Activated naive CD8-positive, alpha-beta T cell treated with anti-CD3 and anti-CD28 coated beads, Interleukin-2, amount 10 ng/mL, durations not matched to agents 7 days and 5 days (primary cell): ENCODE results near the gene PNCK. TPM values are rescaled to one million over a fixed set of nuclear protein-coding genes. Genes with fewer than 3 reads are reported as not detected.
"Not testable (repeated sequence)": the region's sequence is repeated elsewhere in the genome, so short reads cannot be mapped to it uniquely, and the experiment has no call there.

Experiments
- ATAC-seq: fragments of 150-1000 bp; cut with Tn5 transposase; one replicate; pipeline ENCODE4 v1.10.0; 2021; ENCODE audit warnings: low read depth, moderate library complexity
- POLR2A ChIA-PET: fragments of 350-600 bp; sonication (Branson Sonifier 250); formaldehyde crosslinking; loops from one replicate; lab custom pipeline; 2021; ENCODE audit warnings: antibody characterized with exemption; lab: Charles Lee
- DNase-seq: peaks from one replicate; pipeline ENCODE4 v3.0.0; 2021
- H3K27ac Mint-ChIP-seq: one replicate; pipeline ENCODE4 v1.8.0; 2022; ENCODE audit warnings: mild to moderate bottlenecking, mixed read lengths
- H3K27me3 Mint-ChIP-seq: one replicate; pipeline ENCODE4 v1.8.0; 2022; ENCODE audit warnings: mild to moderate bottlenecking, moderate library complexity, mixed read lengths
- H3K36me3 Mint-ChIP-seq: one replicate; pipeline ENCODE4 v1.8.0; 2021; ENCODE audit warnings: mild to moderate bottlenecking, mixed read lengths
- H3K4me1 Mint-ChIP-seq: one replicate; pipeline ENCODE4 v1.8.0; 2021; ENCODE audit warnings: mixed read lengths
- H3K4me3 Mint-ChIP-seq: one replicate; pipeline ENCODE4 v1.8.0; 2022; ENCODE audit warnings: mild to moderate bottlenecking, moderate library complexity, mixed read lengths
- H3K9me3 Mint-ChIP-seq: one replicate; pipeline ENCODE4 v1.8.0; 2021; ENCODE audit warnings: mixed read lengths
- total RNA-seq, 2 experiments: library from RNA; stranded (reverse); gene quantifications; one replicate each; pipeline ENCODE4 v1.2.3, GENCODE V29; 2021

Gene PNCK
- total RNA-seq, 2 experiments from 2014 or later = 0.79 to 1.1 TPM

DNA sequence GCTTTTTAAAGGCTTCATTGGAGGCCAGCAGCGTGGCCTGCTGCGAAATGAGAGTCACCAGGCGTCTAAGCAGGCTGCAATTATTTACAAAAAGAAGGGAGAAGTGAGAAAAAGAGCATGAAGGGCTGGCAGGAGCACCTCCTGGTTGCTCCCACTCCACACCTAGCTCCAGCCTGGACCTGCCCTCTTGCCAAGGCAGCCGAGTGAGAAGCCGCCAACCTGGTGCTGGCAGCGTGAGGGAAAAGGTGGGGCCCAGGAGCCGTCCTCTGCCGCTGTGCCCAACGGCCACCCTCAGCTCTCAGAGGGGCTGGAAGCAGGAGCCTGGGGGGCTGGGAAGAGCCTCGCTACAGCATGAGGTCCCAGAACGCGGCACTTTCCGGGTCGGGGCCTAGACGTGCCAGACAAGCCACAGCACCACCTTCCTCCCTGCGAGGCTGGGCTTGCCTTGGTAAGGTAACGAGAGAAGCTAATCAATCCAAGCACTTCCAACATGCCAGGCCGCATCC, 30.5 kb upstream of the PNCK start:
- DNase-seq = no peak
- Mint-ChIP-seq H3K4me3 (no peak overlapping the region), H3K27ac (no peak overlapping the region), H3K4me1 (no peaks in the 10 kb centered on the region), H3K36me3 (no peaks in the 10 kb centered on the region), H3K27me3 (no peaks in the 10 kb centered on the region), H3K9me3 (no peaks in the 10 kb centered on the region)
- ATAC-seq = no peak
- POLR2A ChIA-PET = no interaction called here

DNA sequence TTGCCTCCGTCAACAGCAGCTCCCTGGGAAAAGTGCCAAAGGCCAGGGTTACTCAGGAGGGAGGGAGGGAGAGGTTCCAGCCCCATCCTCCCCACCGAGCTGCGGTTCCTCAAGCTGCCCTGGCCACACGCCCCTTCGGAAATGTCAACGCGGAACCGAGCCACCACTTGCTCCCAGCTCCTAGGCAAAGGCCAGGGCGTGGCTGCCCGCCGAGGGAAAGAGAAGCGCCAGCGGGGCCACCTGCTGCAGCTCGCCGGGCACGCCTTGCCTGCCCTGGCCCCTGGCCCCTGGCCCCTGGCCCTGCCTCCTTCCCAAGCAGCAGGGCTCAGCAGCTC, 29.4 kb upstream of the PNCK start:
- Mint-ChIP-seq H3K4me3 (no peak overlapping the region), H3K27ac (no peak overlapping the region), H3K36me3 (no peaks in the 10 kb centered on the region), H3K4me1 (no peaks in the 10 kb centered on the region), H3K27me3 (no peaks in the 10 kb centered on the region), H3K9me3 (no peaks in the 10 kb centered on the region)
- POLR2A ChIA-PET = no interaction called here
- ATAC-seq (no peak), DNase-seq (no peak)

DNA sequence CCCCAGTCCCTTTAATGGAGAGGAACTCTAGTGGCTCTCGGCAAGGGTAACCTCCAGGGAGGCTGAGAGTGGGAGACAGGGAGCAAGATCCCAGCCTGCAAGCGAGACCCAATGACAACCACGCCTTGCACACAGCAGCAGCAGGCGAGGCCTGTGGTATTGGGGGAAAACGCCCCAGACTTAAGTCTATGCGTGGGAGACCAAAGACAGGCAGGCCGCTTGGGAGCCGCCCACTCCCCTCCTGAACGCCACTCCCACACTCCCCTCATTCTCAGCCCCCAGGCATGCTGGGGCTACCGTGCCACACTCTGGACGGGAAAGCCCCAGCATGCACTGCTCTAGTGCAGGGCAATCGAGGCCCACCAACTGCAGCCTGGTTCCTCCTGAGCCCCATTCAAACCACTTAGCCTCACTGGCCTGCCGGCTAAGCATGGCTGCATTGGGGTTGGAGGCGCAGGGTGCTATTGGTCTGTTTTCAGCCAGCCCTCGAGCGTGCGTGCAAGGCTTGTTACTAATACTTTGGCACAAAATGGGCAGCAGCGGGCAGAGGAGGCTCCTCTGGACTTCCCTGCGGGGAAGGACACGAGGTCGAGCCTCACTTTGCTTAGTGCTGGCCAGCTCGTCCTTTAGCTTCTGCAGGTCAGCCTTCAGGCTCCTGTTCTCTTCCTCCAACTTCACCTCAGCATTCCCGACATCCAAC, 28.9 kb upstream of the PNCK start:
- no peaks in the 10 kb centered on the region for H3K9me3 Mint-ChIP-seq
- no peaks in the 10 kb centered on the region for H3K36me3 Mint-ChIP-seq
- no peak overlapping the region for H3K4me3 Mint-ChIP-seq
- no peaks in the 10 kb centered on the region for H3K27me3 Mint-ChIP-seq
- POLR2A ChIA-PET = no interaction called here
- H3K4me1 Mint-ChIP-seq = no peaks in the 10 kb centered on the region
- DNase-seq (no peak), ATAC-seq (no peak)
- no peak overlapping the region for H3K27ac Mint-ChIP-seq

DNA sequence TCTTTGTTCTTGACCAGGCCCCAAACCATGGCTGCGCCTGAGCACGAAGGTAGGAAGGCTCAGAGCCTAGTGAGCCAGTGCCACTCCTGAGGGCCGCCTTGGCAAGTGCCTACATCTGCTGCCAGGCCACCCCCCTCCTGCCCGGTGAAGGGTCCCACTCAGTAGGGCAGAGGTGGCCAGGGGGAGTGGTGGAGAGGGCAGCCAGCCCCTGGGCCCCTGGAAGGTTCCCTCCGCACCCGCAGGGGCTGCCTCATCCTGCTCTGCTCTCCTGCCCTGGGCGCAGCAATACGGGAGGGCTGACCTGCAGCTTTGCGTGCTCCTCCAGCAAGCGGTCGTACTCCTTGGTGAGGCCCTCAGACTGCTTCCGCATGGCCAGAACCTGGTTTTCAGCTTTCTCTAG, 28.1 kb upstream of the PNCK start:
- peaks cover 1% of the 10 kb centered on the region for H3K36me3 Mint-ChIP-seq
- ATAC-seq = no peak
- no peak overlapping the region for H3K27ac Mint-ChIP-seq
- no peak overlapping the region for H3K4me3 Mint-ChIP-seq
- no peaks in the 10 kb centered on the region for H3K27me3 Mint-ChIP-seq
- POLR2A ChIA-PET = no interaction called here
- no peaks in the 10 kb centered on the region for H3K4me1 Mint-ChIP-seq
- H3K9me3 Mint-ChIP-seq = no peaks in the 10 kb centered on the region
- no peak for DNase-seq

DNA sequence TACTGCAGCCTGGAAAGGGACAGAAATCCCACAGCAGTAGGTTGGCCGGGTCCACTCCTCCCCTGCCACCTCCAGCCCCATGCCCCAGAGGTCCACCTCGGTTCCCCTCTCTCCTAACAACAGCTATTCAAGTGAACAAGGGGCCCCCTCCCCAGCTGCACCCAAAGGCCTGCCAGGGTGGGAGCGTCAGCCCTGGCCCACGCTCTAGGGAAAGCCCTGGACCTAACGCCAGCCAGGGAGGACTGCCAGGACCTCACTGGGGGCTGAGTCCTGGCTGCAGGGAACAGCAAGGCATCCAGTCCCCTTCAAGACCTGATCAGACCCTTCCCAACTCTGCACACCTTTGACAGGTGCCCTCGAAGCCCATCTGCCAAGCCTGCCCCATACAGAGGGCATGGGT, 27.4 kb upstream of the PNCK start:
- H3K4me1 Mint-ChIP-seq = no peaks in the 10 kb centered on the region
- H3K27me3 Mint-ChIP-seq = no peaks in the 10 kb centered on the region
- H3K9me3 Mint-ChIP-seq = no peaks in the 10 kb centered on the region
- H3K4me3 Mint-ChIP-seq = no peak overlapping the region
- no peak for DNase-seq
- H3K36me3 Mint-ChIP-seq = peaks cover 1% of the 10 kb centered on the region
- no peak for ATAC-seq
- no peak overlapping the region for H3K27ac Mint-ChIP-seq
- POLR2A ChIA-PET = no interaction called here

DNA sequence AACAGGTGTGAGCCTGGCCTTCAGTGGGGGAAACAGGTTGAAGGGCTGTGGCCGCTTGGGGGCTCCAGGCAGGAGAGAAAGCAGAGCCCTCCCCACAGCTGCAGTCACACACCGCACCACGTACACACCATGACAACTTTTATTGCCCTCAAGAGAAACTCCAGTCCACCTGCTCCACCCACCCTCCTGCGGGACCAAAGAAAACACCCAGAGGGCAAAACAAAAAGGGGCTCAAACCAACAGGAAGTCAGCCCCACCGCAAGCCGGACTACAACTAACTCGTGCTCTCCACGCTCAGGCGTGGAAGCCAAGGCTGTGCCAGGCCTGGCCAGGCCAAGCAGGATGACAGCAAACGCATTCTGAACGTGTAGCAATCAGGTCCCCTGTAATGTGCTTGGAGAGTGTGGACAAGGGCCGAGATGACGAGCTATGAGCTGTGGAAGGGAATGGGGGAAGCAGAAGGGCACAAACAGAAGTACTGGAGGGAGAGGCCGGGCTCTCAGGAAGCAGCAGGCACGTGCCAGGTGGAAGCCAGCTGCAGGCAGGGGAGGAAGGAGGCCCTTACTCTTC, 26.8 kb upstream of the PNCK start:
- no peaks in the 10 kb centered on the region for H3K9me3 Mint-ChIP-seq
- no peak overlapping the region for H3K27ac Mint-ChIP-seq
- ATAC-seq (no peak), DNase-seq (no peak)
- H3K4me3 Mint-ChIP-seq = no peak overlapping the region
- no peaks in the 10 kb centered on the region for H3K4me1 Mint-ChIP-seq
- no peaks in the 10 kb centered on the region for H3K27me3 Mint-ChIP-seq
- peaks cover 1% of the 10 kb centered on the region for H3K36me3 Mint-ChIP-seq
- POLR2A ChIA-PET = no interaction called here

DNA sequence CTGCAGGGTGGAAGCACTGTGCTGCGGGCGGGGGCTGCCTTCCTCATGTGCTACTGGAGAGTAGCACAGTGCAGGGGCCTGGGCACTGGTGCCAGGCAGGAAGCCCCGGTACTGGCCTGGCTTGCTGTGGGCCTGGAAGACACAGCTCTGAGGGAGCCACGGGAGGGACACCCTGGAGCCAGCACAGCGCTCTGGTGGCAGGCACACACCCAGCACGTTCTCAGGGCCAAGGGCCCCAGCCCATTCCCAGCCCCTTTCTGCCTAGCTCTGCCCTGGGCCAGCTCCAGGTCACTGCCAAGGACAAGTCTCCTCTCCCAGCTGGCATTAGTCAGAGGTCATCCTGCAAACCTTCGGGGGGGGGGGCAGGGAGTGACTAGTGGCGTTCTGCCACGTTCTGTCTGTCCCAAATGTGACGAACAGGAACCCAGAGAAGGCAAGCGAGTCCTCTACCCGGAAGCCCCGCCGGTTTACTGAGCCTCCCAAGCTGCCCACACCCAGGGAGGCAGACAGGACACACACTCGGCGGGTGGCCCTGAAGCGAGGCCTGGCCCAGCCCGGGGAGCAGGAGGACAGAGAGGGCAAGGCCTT, 26.3 kb upstream of the PNCK start:
- not testable (repeated sequence) for H3K27ac Mint-ChIP-seq

DNA sequence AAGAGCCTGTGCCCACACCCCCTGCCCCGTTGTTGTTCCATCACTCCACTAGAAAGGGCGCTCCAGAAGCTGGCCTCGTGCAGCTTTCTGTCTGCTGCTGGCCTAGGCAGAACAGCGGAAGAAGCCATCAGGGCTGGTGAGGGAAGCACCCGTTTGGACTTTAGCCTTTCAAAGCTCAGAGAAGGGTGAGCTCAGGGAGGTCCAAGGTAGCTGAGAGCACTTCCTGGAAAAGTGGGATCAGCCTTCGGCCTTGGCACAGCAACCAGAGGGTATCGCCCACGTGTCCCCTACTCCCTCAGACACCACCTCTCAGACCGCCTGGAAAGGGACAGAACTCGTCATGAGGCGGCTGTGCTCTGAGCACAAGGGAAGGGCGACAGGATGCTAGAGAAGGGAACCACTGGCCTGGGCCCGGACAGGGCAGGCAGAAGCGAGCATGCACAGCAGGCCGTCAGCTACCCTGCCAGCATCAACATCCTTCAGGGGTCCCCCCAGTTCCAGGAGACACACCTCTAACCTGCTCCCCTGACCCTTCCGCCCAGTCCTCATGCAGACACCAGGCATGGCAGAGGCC, 25.7 kb upstream of the PNCK start:
- DNase-seq, H3K9me3 Mint-ChIP-seq, H3K27me3 Mint-ChIP-seq, H3K4me1 Mint-ChIP-seq, H3K27ac Mint-ChIP-seq, ATAC-seq, H3K4me3 Mint-ChIP-seq, H3K36me3 Mint-ChIP-seq, POLR2A ChIA-PET: not testable (repeated sequence)

More for the DNA sequence above, 26.3 kb upstream of the PNCK start:
- H3K27me3 Mint-ChIP-seq, H3K4me1 Mint-ChIP-seq, DNase-seq, POLR2A ChIA-PET, H3K36me3 Mint-ChIP-seq, ATAC-seq, H3K9me3 Mint-ChIP-seq, H3K4me3 Mint-ChIP-seq: not testable (repeated sequence)

DNA sequence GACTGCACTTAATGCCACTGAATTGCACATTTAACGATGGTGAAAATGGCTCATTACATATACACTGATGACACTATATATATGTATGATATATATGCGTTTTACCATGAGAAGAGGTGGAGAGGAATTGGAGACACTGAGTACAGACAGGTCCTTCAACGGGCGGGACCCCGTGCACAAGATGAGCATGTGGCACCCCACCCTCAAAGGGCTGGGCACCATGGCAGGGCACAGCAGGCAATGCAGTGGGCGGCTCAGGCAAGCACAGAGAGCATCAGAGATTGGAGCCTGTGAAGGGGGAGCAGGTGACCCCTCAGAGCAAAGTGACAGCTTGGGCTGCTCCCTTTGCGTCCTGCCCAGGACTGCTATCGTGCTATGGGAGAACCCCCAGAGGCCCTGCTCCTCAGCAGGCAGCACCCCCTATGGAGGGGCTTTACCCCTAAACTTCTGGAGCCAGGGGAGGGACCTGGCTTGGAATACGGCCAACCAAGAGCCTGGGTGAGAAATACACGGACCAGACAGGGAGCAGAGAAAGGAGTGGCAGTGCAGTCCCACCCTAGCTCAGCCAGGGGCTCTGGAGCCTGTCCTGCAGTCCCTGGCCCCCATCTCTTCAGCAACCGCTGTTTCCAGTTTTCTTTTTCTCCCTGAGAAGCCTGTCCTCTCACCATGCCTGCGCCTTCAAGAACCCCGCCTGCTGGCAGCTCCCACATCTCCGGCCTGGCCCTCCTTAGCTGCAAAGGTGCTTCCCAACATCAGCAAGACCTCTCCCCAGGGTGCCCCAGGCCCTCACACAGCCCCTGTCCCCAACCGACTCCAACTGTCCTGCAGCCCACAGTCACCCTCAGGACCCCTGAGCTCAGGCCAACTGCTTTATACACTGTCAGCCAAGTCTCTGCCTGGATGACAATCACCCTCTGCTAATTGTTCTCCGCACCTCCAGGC, 24.6 kb upstream of the PNCK start:
- Mint-ChIP-seq H3K9me3 (no peaks in the 10 kb centered on the region), H3K4me1 (no peaks in the 10 kb centered on the region), H3K4me3 (no peak overlapping the region), H3K27me3 (no peaks in the 10 kb centered on the region), H3K36me3 (peaks cover 1% of the 10 kb centered on the region), H3K27ac (peak overlapping the region; percentile 42)
- POLR2A ChIA-PET = no interaction called here
- DNase-seq (no peak), ATAC-seq (no peak)

DNA sequence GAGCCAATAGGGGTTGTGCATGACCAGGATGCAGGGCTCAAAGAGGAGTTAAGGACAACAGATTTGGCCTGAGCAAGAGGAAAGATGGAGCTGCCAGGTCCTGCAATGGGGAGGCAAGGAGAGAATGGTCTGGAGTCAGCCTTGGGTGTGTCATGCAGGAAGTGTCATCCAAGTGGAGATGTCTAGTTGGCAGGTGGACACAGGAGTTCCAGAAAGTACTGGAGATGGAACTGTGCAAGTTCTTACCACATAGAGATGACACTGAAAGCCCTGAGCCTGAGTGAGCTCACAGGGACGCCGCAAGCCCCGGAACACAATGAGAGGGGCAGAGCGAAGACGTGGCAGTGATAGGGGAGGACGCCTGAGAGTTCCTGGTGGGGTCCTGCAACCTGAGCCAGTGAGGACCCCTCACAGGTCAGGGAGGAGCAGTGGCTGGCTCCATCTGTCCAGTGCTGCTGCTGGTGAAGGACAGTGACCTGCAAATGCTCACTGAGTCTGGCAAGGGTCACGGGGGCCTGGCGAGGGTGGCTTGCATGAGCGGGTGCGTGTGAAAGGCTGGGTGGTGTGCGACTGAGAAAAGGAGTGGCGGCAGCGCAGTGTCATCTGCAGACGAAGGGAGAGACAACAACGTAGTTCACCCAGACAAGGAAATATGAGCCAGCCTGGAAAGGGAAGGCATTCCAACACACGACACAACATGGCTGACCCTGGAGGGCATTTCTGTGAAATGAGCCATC, 23.5 kb upstream of the PNCK start:
- DNase-seq, H3K4me3 Mint-ChIP-seq, POLR2A ChIA-PET, H3K9me3 Mint-ChIP-seq, ATAC-seq, H3K4me1 Mint-ChIP-seq, H3K27ac Mint-ChIP-seq, H3K36me3 Mint-ChIP-seq, H3K27me3 Mint-ChIP-seq: not testable (repeated sequence)

DNA sequence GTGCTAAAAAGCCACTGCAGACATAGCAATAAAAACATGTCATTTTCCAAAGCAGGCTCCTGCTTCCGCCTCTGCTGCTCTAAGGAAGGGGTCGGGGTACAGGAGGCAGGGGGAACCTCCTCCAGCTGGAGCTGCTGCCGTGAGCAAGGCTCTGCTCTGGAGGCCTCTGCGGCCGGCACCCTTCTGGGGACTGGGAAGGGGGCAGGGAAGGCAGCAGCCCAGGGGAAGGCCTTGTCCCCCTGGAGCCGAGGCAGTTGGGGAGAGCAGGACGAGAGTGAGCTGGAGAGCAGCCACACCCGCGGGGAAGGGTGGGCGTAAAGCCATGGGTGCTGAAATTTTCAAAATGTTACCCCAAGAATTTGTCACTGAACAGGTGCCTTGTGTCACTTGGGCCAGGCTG, 22.9 kb upstream of the PNCK start:
- H3K4me1 Mint-ChIP-seq, H3K4me3 Mint-ChIP-seq, H3K9me3 Mint-ChIP-seq, H3K27ac Mint-ChIP-seq, POLR2A ChIA-PET, ATAC-seq, H3K27me3 Mint-ChIP-seq, H3K36me3 Mint-ChIP-seq, DNase-seq: not testable (repeated sequence)

DNA sequence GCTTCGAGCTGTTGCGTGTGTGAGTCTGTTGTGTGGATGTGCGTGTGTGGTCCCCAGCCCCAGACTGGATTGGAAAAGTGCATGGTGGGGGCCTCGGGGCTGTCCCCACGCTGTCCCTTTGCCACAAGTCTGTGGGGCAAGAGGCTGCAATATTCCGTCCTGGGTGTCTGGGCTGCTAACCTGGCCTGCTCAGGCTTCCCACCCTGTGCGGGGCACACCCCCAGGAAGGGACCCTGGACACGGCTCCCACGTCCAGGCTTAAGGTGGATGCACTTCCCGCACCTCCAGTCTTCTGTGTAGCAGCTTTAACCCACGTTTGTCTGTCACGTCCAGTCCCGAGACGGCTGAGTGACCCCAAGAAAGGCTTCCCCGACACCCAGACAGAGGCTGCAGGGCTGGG, 22.5 kb upstream of the PNCK start:
- Mint-ChIP-seq H3K27ac (no peak overlapping the region), H3K36me3 (peaks cover 1% of the 10 kb centered on the region), H3K27me3 (no peaks in the 10 kb centered on the region), H3K4me3 (no peak overlapping the region), H3K4me1 (no peaks in the 10 kb centered on the region), H3K9me3 (no peaks in the 10 kb centered on the region)
- no peak for DNase-seq
- ATAC-seq = no peak
- POLR2A ChIA-PET = no interaction called here
